HG03575 (cell line): ENCODE results near the gene FKBP1A.

ENCODE experiments used
- ATAC-seq: cut with Tn5 transposase; IDR thresholded peaks from one replicate; pipeline ENCODE4 v1.9.1; 2021; ENCODE audit not compliant: unreplicated experiment, insufficient number of reproducible peaks, low FRiP score; ENCODE audit errors: extremely low read depth

FKBP1A gene

GRCh38 chr20:1389703-1390580 lies 2.9 kb downstream of the FKBP1A start:
- no peak for ATAC-seq

GRCh38 chr20:1388741-1389483 lies 3.9 kb downstream of the FKBP1A start:
- ATAC-seq = no peak

GRCh38 chr20:1388253-1388652 lies 4.6 kb downstream of the FKBP1A start:
- ATAC-seq = no peak

DNA sequence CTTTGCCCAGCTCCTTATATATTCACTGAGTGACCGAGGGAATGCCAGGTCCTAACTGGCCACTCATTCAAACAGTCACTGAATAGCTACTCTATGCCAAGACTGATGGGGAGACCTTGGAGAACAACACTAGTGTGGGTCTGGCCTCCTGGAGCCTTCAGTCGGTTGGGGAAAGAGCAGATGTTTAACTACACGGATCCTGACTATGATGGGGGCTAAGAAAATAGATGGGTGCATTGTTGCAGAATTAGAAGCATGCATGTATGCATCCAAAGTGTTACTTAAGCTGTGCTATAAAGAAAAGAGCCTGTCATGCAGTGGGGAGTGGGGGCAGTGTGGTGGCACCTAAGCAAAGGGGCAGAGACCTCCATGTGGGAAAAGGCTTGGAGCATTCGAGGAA lies 6.5 kb downstream of the FKBP1A start:
- no peak for ATAC-seq

- no peak for ATAC-seq
Observed at GRCh38 chr20:1383623-1384404, 9.0 kb downstream of the FKBP1A start.

DNA sequence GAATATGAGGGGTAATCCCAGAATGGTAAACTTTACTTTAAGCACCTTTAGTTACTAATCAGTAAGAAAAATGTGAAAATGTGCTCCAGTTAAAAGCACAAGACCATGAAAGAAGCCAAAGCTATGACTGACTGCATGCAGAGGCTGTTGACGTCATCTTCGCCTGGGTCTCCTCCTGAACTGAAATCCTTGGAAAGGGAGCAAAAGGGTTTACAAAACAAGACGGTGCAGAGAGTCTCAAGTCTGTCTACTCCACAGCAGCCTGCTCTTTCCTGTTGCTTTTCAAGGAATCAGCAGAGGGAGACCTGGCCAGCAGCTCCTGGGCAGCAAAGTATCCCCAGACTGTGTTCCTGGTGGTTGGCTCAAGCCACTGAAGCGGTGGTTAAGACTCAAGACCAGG lies 10.2 kb downstream of the FKBP1A start:
- no peak for ATAC-seq

DNA sequence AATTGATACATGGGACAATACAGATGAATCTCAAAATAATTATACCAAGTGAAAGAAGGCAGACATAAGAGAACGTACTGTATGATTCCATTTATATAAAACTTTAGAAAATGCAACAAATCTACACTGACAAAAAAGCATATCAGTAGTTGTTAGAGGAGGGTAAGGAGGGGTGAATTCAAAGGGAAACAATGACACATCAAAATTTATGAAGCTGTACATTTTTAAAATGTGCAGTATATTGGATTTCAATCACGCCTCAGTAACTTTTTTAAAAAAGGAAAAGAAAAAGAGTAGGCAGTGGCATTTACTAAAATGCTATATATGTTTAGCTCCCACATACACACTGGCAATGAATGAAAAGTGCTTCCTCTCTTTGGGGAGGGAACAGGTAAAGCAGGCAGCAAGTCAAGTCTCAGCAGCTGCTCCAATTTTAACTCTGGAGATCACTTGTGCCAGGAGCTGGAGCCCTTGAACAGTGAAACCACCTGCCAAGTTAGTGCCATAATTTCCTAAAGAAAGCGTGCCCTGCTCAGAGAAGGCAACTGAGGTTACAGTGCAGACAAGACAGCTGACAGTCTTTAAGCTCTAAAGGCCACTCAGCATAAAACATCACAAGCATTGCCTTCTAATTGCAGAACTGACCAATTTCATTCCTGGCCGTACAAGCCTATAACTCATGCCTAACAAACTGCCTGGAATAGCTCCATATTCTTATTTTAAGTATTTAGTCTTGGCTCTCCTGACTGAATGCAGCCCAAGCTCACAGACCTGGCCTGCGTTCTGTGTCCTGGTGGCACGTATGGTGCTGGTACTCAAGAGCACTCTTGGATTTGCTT lies 10.9 kb downstream of the FKBP1A start:
- ATAC-seq = no peak

- no peak for ATAC-seq
Observed at GRCh38 chr20:1378735-1379125, 14.1 kb downstream of the FKBP1A start.

- ATAC-seq = no peak
Observed at GRCh38 chr20:1377984-1378734, 14.7 kb downstream of the FKBP1A start.

- no peak for ATAC-seq
Observed at GRCh38 chr20:1377341-1377871, 15.4 kb downstream of the FKBP1A start.

GRCh38 chr20:1376408-1377270 lies 16.2 kb downstream of the FKBP1A start:
- ATAC-seq = no peak

DNA sequence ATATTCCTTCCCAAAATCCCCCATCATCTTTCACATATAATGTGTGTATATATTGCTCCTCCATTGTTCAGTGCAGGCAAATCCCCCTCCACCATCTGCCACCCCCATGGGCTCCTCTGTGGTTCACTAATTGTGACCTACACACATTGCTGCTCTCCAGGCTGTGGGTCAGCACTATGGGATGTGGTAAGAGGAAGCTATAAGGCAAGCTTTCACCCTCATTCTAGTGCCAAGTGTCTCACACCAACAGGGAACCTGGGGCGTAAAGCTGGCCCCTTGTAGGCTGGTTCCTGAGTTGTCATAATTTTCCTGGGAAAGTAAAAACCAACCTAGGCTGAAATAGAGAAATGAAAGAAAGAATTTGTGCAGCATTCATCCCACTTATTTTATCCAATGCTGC lies 16.8 kb downstream of the FKBP1A start:
- no peak for ATAC-seq

DNA sequence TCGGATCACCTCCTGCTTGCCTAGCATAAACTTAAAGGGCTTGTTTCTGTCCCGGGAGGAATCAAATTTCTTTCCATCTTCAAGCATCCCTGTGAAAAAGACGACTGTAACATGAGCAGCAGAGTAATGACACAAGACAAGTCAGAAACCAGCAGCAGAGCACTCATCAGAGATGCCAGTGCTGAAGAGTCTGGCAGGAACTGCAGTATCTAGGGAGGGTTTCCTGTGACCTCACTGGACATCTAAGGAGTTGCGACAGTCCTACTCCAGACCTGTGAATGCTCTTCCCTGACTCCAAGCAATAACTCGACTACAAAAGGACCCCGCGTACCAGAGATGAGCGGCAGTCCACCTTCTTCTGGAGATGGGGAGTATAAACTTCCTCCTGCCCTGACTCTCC lies 17.3 kb downstream of the FKBP1A start:
- ATAC-seq = no peak

GRCh38 chr20:1374246-1374645 lies 18.6 kb downstream of the FKBP1A start:
- no peak for ATAC-seq

GRCh38 chr20:1373614-1374013 lies 19.2 kb downstream of the FKBP1A start:
- no peak for ATAC-seq

- no peak for ATAC-seq
Observed at GRCh38 chr20:1373036-1373435, 19.8 kb downstream of the FKBP1A start.
